Stimulated activated effector memory CD8-positive, alpha-beta T cell treated with anti-CD3 and anti-CD28 coated beads, Interleukin-12 subunit alpha, Interleukin-12 subunit beta, amount 100 ng/mL, for 72 hours (primary cell): Measurements from ENCODE around the gene HMX1.

Experiments
- ATAC-seq: fragments of 150-1000 bp; cut with Tn5 transposase; 2 replicates; pipeline ENCODE4 v1.10.0; 2021
- DNase-seq, 2 donors: peaks; one replicate each; pipeline ENCODE4 v3.0.0; 2021 to 2022; ENCODE audit warnings: low spot score in 2 of 2
- H3K27ac Mint-ChIP-seq: one replicate; pipeline ENCODE4 v1.8.0; 2022; ENCODE audit warnings: mild to moderate bottlenecking, mixed read lengths
- H3K36me3 Mint-ChIP-seq: one replicate; pipeline ENCODE4 v1.8.0; 2022; ENCODE audit warnings: mild to moderate bottlenecking, mixed read lengths
- H3K4me1 Mint-ChIP-seq: one replicate; pipeline ENCODE4 v1.8.0; 2022; ENCODE audit warnings: mixed read lengths
- H3K4me3 Mint-ChIP-seq: one replicate; pipeline ENCODE4 v1.8.0; 2022; ENCODE audit warnings: mild to moderate bottlenecking, mixed read lengths
- H3K9me3 Mint-ChIP-seq: one replicate; pipeline ENCODE4 v1.8.0; 2022; ENCODE audit warnings: mixed read lengths

HMX1 gene

GRCh38 chr4:8869002-8869897, 2.4 kb downstream of the HMX1 start:
- no peak for DNase-seq
- Mint-ChIP-seq H3K27ac (no peak overlapping the region), H3K4me3 (no peak overlapping the region), H3K9me3 (no peaks in the 10 kb centered on the region), H3K36me3 (peaks cover 5% of the 10 kb centered on the region), H3K4me1 (peaks cover 5% of the 10 kb centered on the region)
- ATAC-seq = no peak

GRCh38 chr4:8868321-8869001, 3.2 kb downstream of the HMX1 start:
- Mint-ChIP-seq H3K36me3 (peaks cover 5% of the 10 kb centered on the region), H3K4me3 (no peak overlapping the region), H3K27ac (no peak overlapping the region), H3K4me1 (peaks cover 5% of the 10 kb centered on the region), H3K9me3 (no peaks in the 10 kb centered on the region)
- DNase-seq (no peak), ATAC-seq (no peak)

GRCh38 chr4:8867624-8868320, 3.9 kb downstream of the HMX1 start:
- H3K4me3 Mint-ChIP-seq = no peak overlapping the region
- DNase-seq = no peak
- peaks cover 5% of the 10 kb centered on the region for H3K36me3 Mint-ChIP-seq
- H3K4me1 Mint-ChIP-seq = peaks cover 5% of the 10 kb centered on the region
- H3K9me3 Mint-ChIP-seq = no peaks in the 10 kb centered on the region
- H3K27ac Mint-ChIP-seq = no peak overlapping the region
- ATAC-seq = no peak

- Mint-ChIP-seq H3K27ac (no peak overlapping the region), H3K9me3 (no peaks in the 10 kb centered on the region), H3K4me3 (no peak overlapping the region), H3K4me1 (peaks cover 5% of the 10 kb centered on the region), H3K36me3 (peaks cover 5% of the 10 kb centered on the region)
- no peak for ATAC-seq
- no peak for DNase-seq
Measured at GRCh38 chr4:8866828-8867623, 4.6 kb downstream of the HMX1 start.

- Mint-ChIP-seq H3K4me1 (peaks cover 5% of the 10 kb centered on the region), H3K27ac (no peak overlapping the region), H3K9me3 (no peaks in the 10 kb centered on the region), H3K4me3 (no peak overlapping the region), H3K36me3 (peaks cover 5% of the 10 kb centered on the region)
- no peak for ATAC-seq
- no peak for DNase-seq
Measured at GRCh38 chr4:8866421-8866820, 5.2 kb downstream of the HMX1 start.

- DNase-seq (no peak), ATAC-seq (no peak)
- Mint-ChIP-seq H3K36me3 (peaks cover 5% of the 10 kb centered on the region), H3K4me3 (no peak overlapping the region), H3K9me3 (no peaks in the 10 kb centered on the region), H3K27ac (no peak overlapping the region), H3K4me1 (peaks cover 5% of the 10 kb centered on the region)
Measured at GRCh38 chr4:8865681-8866310, 5.8 kb downstream of the HMX1 start.

- ATAC-seq (no peak), DNase-seq (no peak)
- Mint-ChIP-seq H3K4me1 (peaks cover 5% of the 10 kb centered on the region), H3K4me3 (no peak overlapping the region), H3K36me3 (peaks cover 8% of the 10 kb centered on the region), H3K27ac (no peak overlapping the region), H3K9me3 (no peaks in the 10 kb centered on the region)
Measured at GRCh38 chr4:8864912-8865680, 6.5 kb downstream of the HMX1 start.

GRCh38 chr4:8863686-8864682, 7.7 kb downstream of the HMX1 start:
- Mint-ChIP-seq H3K9me3 (no peaks in the 10 kb centered on the region), H3K27ac (no peak overlapping the region), H3K36me3 (peaks cover 10% of the 10 kb centered on the region), H3K4me1 (peaks cover 5% of the 10 kb centered on the region), H3K4me3 (no peak overlapping the region)
- DNase-seq (no peak), ATAC-seq (no peak)

- H3K9me3 Mint-ChIP-seq = no peaks in the 10 kb centered on the region
- H3K4me3 Mint-ChIP-seq = no peak overlapping the region
- H3K27ac Mint-ChIP-seq = no peak overlapping the region
- no peak for ATAC-seq
- peaks cover 5% of the 10 kb centered on the region for H3K36me3 Mint-ChIP-seq
- DNase-seq = no peak
- H3K4me1 Mint-ChIP-seq = peaks cover 5% of the 10 kb centered on the region
Measured at GRCh38 chr4:8862800-8863685, 8.6 kb downstream of the HMX1 start.

- Mint-ChIP-seq H3K4me3 (no peak overlapping the region), H3K4me1 (peaks cover 5% of the 10 kb centered on the region)
Measured at GRCh38 chr4:8862334-8862733, 9.3 kb downstream of the HMX1 start.

GRCh38 chr4:8861576-8862295, 9.9 kb downstream of the HMX1 start:
- peaks cover 5% of the 10 kb centered on the region for H3K36me3 Mint-ChIP-seq
- peaks cover 2% of the 10 kb centered on the region for H3K4me1 Mint-ChIP-seq
- DNase-seq (no peak), ATAC-seq (no peak)
- H3K9me3 Mint-ChIP-seq = no peaks in the 10 kb centered on the region
- H3K27ac Mint-ChIP-seq = no peak overlapping the region
- no peak overlapping the region for H3K4me3 Mint-ChIP-seq

More at GRCh38 chr4:8862334-8862733, 9.3 kb downstream of the HMX1 start:
- peaks cover 5% of the 10 kb centered on the region for H3K36me3 Mint-ChIP-seq
- no peak overlapping the region for H3K27ac Mint-ChIP-seq
- ATAC-seq = no peak
- no peaks in the 10 kb centered on the region for H3K9me3 Mint-ChIP-seq
- no peak for DNase-seq
